GM06990 (cell line): Measurements from ENCODE around the gene STRIT1.
"Not testable (repeated sequence)": the region's sequence is repeated elsewhere in the genome, so short reads cannot be mapped to it uniquely, and the experiment has no call there.

Experiments
- DNase-seq: peaks from one replicate; pipeline ENCODE4 v3.0.0-alpha.2; 2011; ENCODE audit not compliant: insufficient read length; ENCODE audit errors: extremely low read depth
- H3K27me3 ChIP-seq: replicated peaks from 2 replicates; pipeline ENCODE4 v1.6.0; 2011; ENCODE audit warnings: low read length; ENCODE audit not compliant: control insufficient read depth, insufficient read depth
- H3K36me3 ChIP-seq: 2 replicates; pipeline ENCODE4 v1.5.1; 2011; ENCODE audit warnings: low read length; ENCODE audit not compliant: control insufficient read depth, insufficient read depth
- H3K4me3 ChIP-seq: replicated peaks from 2 replicates; pipeline ENCODE4 v1.5.1; 2011; ENCODE audit warnings: low read depth, mild to moderate bottlenecking, control low read depth, low read length
- TF ChIP-seq, protein P1 (sequence below): IDR thresholded peaks from 2 replicates; pipeline ENCODE4 v1.5.1; 2011; ENCODE audit warnings: low read length, control low read depth, mild to moderate bottlenecking, inconsistent platforms; ENCODE audit not compliant: insufficient read depth, poor library complexity, severe bottlenecking

STRIT1 gene

DNA sequence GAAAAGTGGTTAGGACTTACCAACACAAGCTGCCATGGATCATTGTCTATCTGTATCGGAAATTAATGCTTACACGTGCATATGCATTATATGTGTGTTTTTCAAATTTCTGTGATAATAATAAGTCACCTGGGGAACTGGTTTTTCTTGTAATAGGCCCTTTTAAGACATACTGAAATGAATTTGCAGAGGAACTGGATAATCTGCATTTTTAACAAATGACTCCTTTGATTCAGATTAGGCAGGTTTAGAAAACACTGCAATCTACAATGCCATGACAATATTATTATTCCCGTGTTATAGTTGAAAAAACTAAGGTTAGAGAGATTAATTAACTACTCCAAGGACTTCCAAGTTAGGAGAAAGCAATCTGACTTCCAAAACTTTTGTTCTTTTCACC, 23.4 kb downstream of the STRIT1 start:
- no peak for DNase-seq
- no peak overlapping the region for H3K4me3 ChIP-seq
- TF ChIP-seq, protein P1, sequence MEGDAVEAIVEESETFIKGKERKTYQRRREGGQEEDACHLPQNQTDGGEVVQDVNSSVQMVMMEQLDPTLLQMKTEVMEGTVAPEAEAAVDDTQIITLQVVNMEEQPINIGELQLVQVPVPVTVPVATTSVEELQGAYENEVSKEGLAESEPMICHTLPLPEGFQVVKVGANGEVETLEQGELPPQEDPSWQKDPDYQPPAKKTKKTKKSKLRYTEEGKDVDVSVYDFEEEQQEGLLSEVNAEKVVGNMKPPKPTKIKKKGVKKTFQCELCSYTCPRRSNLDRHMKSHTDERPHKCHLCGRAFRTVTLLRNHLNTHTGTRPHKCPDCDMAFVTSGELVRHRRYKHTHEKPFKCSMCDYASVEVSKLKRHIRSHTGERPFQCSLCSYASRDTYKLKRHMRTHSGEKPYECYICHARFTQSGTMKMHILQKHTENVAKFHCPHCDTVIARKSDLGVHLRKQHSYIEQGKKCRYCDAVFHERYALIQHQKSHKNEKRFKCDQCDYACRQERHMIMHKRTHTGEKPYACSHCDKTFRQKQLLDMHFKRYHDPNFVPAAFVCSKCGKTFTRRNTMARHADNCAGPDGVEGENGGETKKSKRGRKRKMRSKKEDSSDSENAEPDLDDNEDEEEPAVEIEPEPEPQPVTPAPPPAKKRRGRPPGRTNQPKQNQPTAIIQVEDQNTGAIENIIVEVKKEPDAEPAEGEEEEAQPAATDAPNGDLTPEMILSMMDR = no peak
- H3K36me3 ChIP-seq = no peaks in the 10 kb centered on the region
- H3K27me3 ChIP-seq = no peaks in the 10 kb centered on the region

DNA sequence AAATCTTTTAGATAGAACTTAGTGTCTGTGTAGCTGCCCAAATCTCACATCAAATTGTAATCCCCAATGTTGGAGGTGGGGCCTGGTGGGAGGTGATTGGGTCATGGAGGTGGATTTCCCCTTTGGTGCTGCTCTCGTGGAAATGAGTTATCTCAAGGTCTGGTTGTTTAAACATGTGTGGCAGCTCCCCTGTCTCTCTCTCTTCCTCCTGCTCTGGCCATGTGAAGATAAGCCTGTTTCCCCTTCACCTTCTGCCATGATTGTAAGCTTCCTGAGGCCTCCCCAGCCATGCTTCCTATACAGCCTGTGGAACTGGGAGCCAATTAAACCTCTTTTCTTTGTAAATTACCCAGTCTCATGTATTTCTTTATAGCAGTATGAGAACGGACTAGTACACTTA, 30.6 kb downstream of the STRIT1 start:
- not testable (repeated sequence) for H3K36me3 ChIP-seq, H3K27me3 ChIP-seq, H3K4me3 ChIP-seq, DNase-seq

DNA sequence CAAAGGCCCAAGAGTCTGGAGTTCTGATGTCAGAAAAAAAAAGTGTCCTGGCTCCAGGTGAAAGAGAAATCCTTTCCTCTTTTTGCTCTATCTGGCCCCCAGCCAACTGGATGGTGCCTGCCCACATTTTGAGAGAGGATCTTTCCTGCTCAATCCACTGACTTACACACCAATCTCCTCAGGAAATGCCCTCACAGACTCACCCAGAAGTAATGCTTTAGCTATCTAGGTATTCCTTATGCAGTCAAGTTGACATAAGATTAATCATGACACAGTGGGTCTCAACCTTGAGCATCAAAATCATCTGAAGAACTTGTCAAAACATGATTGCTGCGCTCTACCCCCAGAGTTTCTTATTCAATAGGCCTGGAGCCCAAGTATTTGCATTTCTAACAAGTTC, 31.2 kb downstream of the STRIT1 start:
- Histone ChIP-seq H3K36me3 (no peaks in the 10 kb centered on the region), H3K27me3 (no peaks in the 10 kb centered on the region), H3K4me3 (no peak overlapping the region)
- DNase-seq = no peak
- TF ChIP-seq, protein P1 = no peak

DNA sequence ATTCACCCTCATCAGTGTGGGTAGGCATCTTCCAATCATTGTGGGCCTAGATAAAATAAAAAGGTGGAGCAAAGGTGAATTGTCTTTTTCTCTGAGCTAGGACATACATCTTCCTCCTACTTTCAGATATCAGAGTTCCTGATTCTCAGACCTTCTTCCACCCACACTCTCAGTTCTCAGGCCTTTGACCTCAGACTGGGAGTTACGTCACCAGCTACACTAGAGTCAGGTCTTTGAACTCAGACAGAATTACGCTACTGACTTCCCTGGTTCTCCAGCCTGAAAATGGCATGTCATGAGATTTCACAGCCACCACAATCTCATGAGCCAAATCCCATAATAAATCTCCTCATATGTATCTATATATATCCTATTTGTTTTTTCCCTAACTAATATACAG, 39.0 kb downstream of the STRIT1 start:
- no peak overlapping the region for H3K4me3 ChIP-seq
- H3K36me3 ChIP-seq = no peaks in the 10 kb centered on the region
- TF ChIP-seq, protein P1 = no peak
- no peaks in the 10 kb centered on the region for H3K27me3 ChIP-seq
- DNase-seq = no peak

DNA sequence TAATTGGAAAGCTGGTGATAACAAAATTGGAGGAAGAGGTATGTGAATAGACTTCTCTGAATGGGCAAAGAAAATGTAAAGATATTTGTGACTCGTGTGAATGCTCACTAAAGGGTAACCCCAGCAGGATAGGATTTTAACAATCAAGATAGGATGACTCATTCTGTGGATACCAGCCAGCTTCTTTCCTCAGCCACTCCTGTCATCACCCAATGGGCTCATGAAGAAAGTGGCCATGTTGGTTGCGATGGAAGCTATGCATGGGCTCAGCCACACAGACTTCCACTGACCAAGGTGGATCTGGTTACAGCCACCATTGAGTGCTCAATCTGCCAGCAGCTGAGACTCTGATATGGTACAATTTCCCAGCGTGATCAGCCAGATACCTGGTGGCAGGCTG, 40.9 kb downstream of the STRIT1 start:
- no peaks in the 10 kb centered on the region for H3K36me3 ChIP-seq
- no peak for DNase-seq
- H3K27me3 ChIP-seq = no peaks in the 10 kb centered on the region
- TF ChIP-seq, protein P1 = no peak
- no peak overlapping the region for H3K4me3 ChIP-seq

DNA sequence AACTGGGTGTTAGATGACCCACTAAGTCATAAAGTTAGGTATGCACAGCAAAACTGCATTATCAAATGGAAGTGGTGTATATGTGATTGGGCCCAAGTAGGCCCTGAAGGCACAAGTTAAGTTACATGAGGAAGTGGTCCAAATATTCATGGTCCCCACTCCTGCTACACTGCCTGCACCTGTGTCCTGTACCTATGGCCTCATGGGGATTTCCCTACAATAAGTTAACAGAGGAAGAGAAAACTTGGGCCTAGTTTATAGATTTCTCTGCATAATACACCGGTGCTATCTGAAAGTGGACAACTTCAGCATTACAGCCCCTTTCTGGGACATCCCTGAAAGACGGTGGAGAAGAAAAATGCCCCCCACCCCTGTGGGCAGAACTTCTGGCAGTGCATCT, 41.5 kb downstream of the STRIT1 start:
- Histone ChIP-seq H3K27me3 (no peaks in the 10 kb centered on the region), H3K36me3 (no peaks in the 10 kb centered on the region), H3K4me3 (no peak overlapping the region)
- TF ChIP-seq, protein P1 = no peak
- no peak for DNase-seq
